HepG2 (cell line): ENCODE results near the gene AP4M1. TPM values are rescaled to one million over a fixed set of nuclear protein-coding genes. Genes with fewer than 3 reads are reported as not detected.

ENCODE experiments used
- ATF1 ChIP-seq: IDR thresholded peaks from 2 replicates; pipeline ENCODE4 v1.6.1; 2016; ENCODE audit warnings: mild to moderate bottlenecking, control low read depth
- MED8 ChIP-seq: sonication (generic); formaldehyde crosslinking; IDR thresholded peaks from 2 replicates; pipeline ENCODE4 v1.8.1; 2023; ENCODE audit warnings: mild to moderate bottlenecking, missing genetic modification reagents; ENCODE audit not compliant: insufficient replicate concordance
- MLLT10 ChIP-seq: sonication (generic); formaldehyde crosslinking; IDR thresholded peaks from 2 replicates; pipeline ENCODE4 v1.4.0; 2020; ENCODE audit warnings: missing genetic modification reagents
- MYC ChIP-seq: sonication (generic); formaldehyde crosslinking; IDR thresholded peaks from 2 replicates; pipeline ENCODE4 v1.9.0; 2021; ENCODE audit warnings: missing genetic modification reagents, borderline replicate concordance
- POLR2A ChIP-seq, 2 experiments: IDR thresholded peaks; 2 replicates each; pipeline ENCODE4 v1.6.1; 2011; ENCODE audit warnings: low read depth in 2 of 2, low read length in 2 of 2, mild to moderate bottlenecking in 1 of 2, moderate library complexity in 1 of 2; ENCODE audit not compliant: insufficient read depth in 1 of 2
- SAP130 ChIP-seq: IDR thresholded peaks from 2 replicates; pipeline ENCODE4 v1.6.1; 2016; ENCODE audit warnings: low read depth
- SP2 ChIP-seq: sonication (generic); formaldehyde crosslinking; IDR thresholded peaks from 2 replicates; pipeline ENCODE4 v1.5.1; 2020; ENCODE audit warnings: mild to moderate bottlenecking, missing genetic modification reagents
- TFDP2 ChIP-seq: sonication (generic); formaldehyde crosslinking; IDR thresholded peaks from 2 replicates; pipeline ENCODE4 v1.4.0; 2020; ENCODE audit warnings: missing genetic modification reagents
- TFE3 ChIP-seq: IDR thresholded peaks from 2 replicates; pipeline ENCODE4 v1.6.1; 2016
- ZFYVE20 ChIP-seq: sonication (generic); formaldehyde crosslinking; IDR thresholded peaks from 2 replicates; pipeline ENCODE4 v1.8.0; 2023; ENCODE audit warnings: low read depth, mild to moderate bottlenecking, moderate library complexity, missing genetic modification reagents, borderline replicate concordance
- ZNF629 ChIP-seq: sonication (generic); formaldehyde crosslinking; conservative IDR thresholded peaks from 2 replicates; pipeline ENCODE4 v1.5.0; 2020; ENCODE audit warnings: missing genetic modification reagents
- ZNF646 ChIP-seq: sonication (generic); formaldehyde crosslinking; IDR thresholded peaks from 2 replicates; pipeline ENCODE4 v1.9.0; 2021; ENCODE audit warnings: mild to moderate bottlenecking, missing genetic modification reagents
- ZNF878 ChIP-seq: sonication (generic); formaldehyde crosslinking; IDR thresholded peaks from 2 replicates; pipeline ENCODE4 v1.8.1; 2023; ENCODE audit warnings: mild to moderate bottlenecking, missing genetic modification reagents, moderate library complexity
- ZNF891 ChIP-seq: sonication (generic); formaldehyde crosslinking; IDR thresholded peaks from 2 replicates; pipeline ENCODE4 v1.5.0; 2020; ENCODE audit warnings: mild to moderate bottlenecking, missing genetic modification reagents
- ZSCAN25 ChIP-seq: sonication (generic); formaldehyde crosslinking; IDR thresholded peaks from 2 replicates; pipeline ENCODE4 v1.8.0; 2022; ENCODE audit warnings: mild to moderate bottlenecking, missing genetic modification reagents
- polyA plus RNA-seq, 8 experiments: library from polyadenylated mRNA; depleted of rRNA in 3 of 8; stranded (reverse) in 7 of 8; unstranded in 1 of 8; fragments of >200 nt; fragmentation: Illumina TruSeq in 4 of 8; extraction: Trizol in 4 of 8; gene quantifications; 2 replicates each; pipeline versions ENCODE4 v1.2.1 to v1.2.3, GENCODE V29; 2011 to 2016; ENCODE audit warnings: low read depth in 4 of 8, missing spikeins in 1 of 8, mixed read lengths in 1 of 8; ENCODE audit not compliant: insufficient read depth in 1 of 8
- total RNA-seq, 5 experiments: library from RNA; depleted of rRNA; stranded (reverse); fragments of >200 nt; fragmentation: Illumina TruSeq; extraction: Trizol; gene quantifications; 2 replicates each; pipeline ENCODE4 v1.2.3, GENCODE V29; 2016; ENCODE audit warnings: low read depth in 1 of 5
- TF ChIP-seq, protein P1 (sequence below): sonication (generic); formaldehyde crosslinking; IDR thresholded peaks from 2 replicates; pipeline ENCODE4 v1.4.0; 2020; ENCODE audit warnings: missing genetic modification reagents
- TF ChIP-seq, protein P2 (sequence below): sonication (generic); formaldehyde crosslinking; IDR thresholded peaks from 2 replicates; pipeline ENCODE4 v1.4.0; 2020; ENCODE audit warnings: mild to moderate bottlenecking, missing genetic modification reagents

Gene AP4M1
- total and polyA plus RNA-seq, 2 of the 13 experiments (the other 11 are each of a cell fraction or from before 2014, with no cell fraction given), result 6.3 to 9.7 TPM

- TF ChIP-seq TFE3 (CRISPR knock-in tag), result peak; percentile 93
- no peak for TF ChIP-seq ZNF891 (CRISPR knock-in tag)
- TF ChIP-seq MYC, result peak; percentile 75; the same call in 1 of the 2 replicates
- peak; percentile 95 for TF ChIP-seq SP2 (CRISPR knock-in tag)
- TF ChIP-seq, protein P1, sequence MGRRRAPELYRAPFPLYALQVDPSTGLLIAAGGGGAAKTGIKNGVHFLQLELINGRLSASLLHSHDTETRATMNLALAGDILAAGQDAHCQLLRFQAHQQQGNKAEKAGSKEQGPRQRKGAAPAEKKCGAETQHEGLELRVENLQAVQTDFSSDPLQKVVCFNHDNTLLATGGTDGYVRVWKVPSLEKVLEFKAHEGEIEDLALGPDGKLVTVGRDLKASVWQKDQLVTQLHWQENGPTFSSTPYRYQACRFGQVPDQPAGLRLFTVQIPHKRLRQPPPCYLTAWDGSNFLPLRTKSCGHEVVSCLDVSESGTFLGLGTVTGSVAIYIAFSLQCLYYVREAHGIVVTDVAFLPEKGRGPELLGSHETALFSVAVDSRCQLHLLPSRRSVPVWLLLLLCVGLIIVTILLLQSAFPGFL (CRISPR knock-in tag), result no peak
- peak; percentile 83 for TF ChIP-seq ATF1 (CRISPR knock-in tag)
- TF ChIP-seq POLR2A (IDR thresholded peaks at IDR 0.05; ENCODE audit: insufficient read depth in 1 of 2, low read depth in 2 of 2, low read length in 2 of 2), result peak in 1 of 2 experiments; percentile 92
- TF ChIP-seq ZNF878 (CRISPR knock-in tag), result no peak
- TF ChIP-seq ZFYVE20 (CRISPR knock-in tag), result no peak
- no peak for TF ChIP-seq ZNF646 (CRISPR knock-in tag)
- TF ChIP-seq ZNF629, result no peak
- TF ChIP-seq, protein P2, sequence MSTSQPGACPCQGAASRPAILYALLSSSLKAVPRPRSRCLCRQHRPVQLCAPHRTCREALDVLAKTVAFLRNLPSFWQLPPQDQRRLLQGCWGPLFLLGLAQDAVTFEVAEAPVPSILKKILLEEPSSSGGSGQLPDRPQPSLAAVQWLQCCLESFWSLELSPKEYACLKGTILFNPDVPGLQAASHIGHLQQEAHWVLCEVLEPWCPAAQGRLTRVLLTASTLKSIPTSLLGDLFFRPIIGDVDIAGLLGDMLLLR (CRISPR knock-in tag), result no peak
- TF ChIP-seq SAP130 (CRISPR knock-in tag), result peak; percentile 89
- TF ChIP-seq MED8, result no peak
- TF ChIP-seq TFDP2 (CRISPR knock-in tag), result peak; percentile 92
- no peak for TF ChIP-seq MLLT10
- TF ChIP-seq ZSCAN25 (CRISPR knock-in tag), result peak; percentile 58; the same call in 1 of the 2 replicates
Observed at GRCh38 chr7:100148559-100149328, 47.3 kb downstream of the AP4M1 start, which contains the start of gene LAMTOR4 (continued).
